ENCODE data around the gene ME2. TPM values are rescaled to one million over a fixed set of nuclear protein-coding genes. Genes with fewer than 3 reads are reported as not detected.
A peak's percentile ranks its signal among the peaks of the same experiment; 100 is the strongest.
"Not testable (repeated sequence)": the region's sequence is repeated elsewhere in the genome, so short reads cannot be mapped to it uniquely, and the experiment has no call there.

The ME2 gene
- total and polyA plus RNA-seq, 4 donors = 13.5 to 41.3 (median 35.2) TPM

DNA sequence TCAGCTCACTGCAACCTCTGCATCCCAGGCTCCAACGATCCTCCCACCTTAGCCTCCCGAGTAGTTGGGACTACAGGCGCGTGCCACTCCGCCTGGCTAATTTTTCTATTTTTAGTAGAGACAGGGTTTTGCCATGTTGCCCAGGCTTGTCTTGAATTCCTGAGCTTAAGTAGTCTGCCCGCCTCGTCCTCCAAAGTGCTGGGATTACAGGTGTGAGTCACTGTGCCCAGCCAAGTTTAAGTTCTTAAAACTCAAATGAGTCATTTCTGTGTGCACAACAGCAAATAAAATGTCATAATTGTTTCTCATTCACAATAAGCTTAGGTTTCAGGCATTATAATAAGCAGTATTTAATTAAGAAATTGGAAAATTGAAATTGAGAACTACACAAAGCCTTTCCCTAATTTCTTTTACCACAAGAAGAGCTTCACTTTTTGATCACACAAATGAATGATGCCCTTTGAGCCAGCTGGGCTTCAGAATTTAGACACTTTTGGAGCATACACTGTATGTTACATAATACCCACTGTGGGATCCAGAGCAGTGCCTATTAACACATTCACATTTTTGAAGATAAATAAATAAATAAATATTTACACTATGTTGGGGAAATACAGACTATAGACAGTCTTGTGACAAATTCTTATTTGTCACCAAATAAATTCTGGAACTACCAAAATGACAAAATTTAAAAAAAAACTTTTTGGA, 8.6 kb upstream of the ME2 start:
- ATAC-seq (ENCODE audit: low FRiP score) (no peak), DNase-seq (no peak)
- no peaks in the 10 kb centered on the region for H3K9me3 ChIP-seq (ENCODE audit: control insufficient read depth, low read length)
- H3K4me3 ChIP-seq (ENCODE audit: low read length in 2 of 2) = no peak overlapping the region
- no peaks in the 10 kb centered on the region for H3K4me1 ChIP-seq (ENCODE audit: control insufficient read depth in 1 of 2, insufficient read depth in 2 of 2, low read length in 2 of 2)
- H3K27me3 ChIP-seq (ENCODE audit: control insufficient read depth in 1 of 2, insufficient read depth in 2 of 2, low read length in 1 of 2) = no peaks in the 10 kb centered on the region
- 76 to 79% methylated on average over 7 of the region's 7 CpGs for WGBS, 2 donors
- intact Hi-C loops (cut with DNase I) = no loop called here
- no peak overlapping the region for H3K27ac ChIP-seq (ENCODE audit: low read depth in 1 of 2, low read length in 2 of 2)
- no peaks in the 10 kb centered on the region for H3K36me3 ChIP-seq (ENCODE audit: control insufficient read depth in 1 of 2, insufficient read depth in 2 of 2, low read length in 1 of 2)

- Histone ChIP-seq H3K36me3 (ENCODE audit: control insufficient read depth in 1 of 2, insufficient read depth in 2 of 2, low read length in 1 of 2) (no peaks in the 10 kb centered on the region), H3K27ac (ENCODE audit: low read depth in 1 of 2, low read length in 2 of 2) (no peak overlapping the region), H3K27me3 (ENCODE audit: control insufficient read depth in 1 of 2, insufficient read depth in 2 of 2, low read length in 1 of 2) (no peaks in the 10 kb centered on the region), H3K4me3 (ENCODE audit: low read length in 2 of 2) (no peak overlapping the region), H3K4me1 (ENCODE audit: control insufficient read depth in 1 of 2, insufficient read depth in 2 of 2, low read length in 2 of 2) (no peaks in the 10 kb centered on the region), H3K9me3 (ENCODE audit: control insufficient read depth, low read length) (no peaks in the 10 kb centered on the region)
- no peak for DNase-seq
- ATAC-seq (ENCODE audit: low FRiP score) = no peak
- intact Hi-C loops (cut with DNase I) = no loop called here
- WGBS, 2 donors = 70 to 72% methylated on average over 3 of the region's 3 CpGs
Measured at GRCh38 chr18:50871846-50872245, 7.1 kb upstream of the ME2 start.

- ATAC-seq (ENCODE audit: low FRiP score) (no peak), DNase-seq (no peak)
- H3K27ac ChIP-seq (ENCODE audit: low read depth in 1 of 2, low read length in 2 of 2) = no peak overlapping the region
- no peaks in the 10 kb centered on the region for H3K27me3 ChIP-seq (ENCODE audit: control insufficient read depth in 1 of 2, insufficient read depth in 2 of 2, low read length in 1 of 2)
- H3K4me3 ChIP-seq (ENCODE audit: low read length in 2 of 2) = no peak overlapping the region
- 81 to 85% methylated on average over 3 of the region's 3 CpGs for WGBS, 2 donors
- H3K4me1 ChIP-seq (ENCODE audit: control insufficient read depth in 1 of 2, insufficient read depth in 2 of 2, low read length in 2 of 2) = peaks cover 0 to 5% of the 10 kb centered on the region in 2 donors
- no peaks in the 10 kb centered on the region for H3K36me3 ChIP-seq (ENCODE audit: control insufficient read depth in 1 of 2, insufficient read depth in 2 of 2, low read length in 1 of 2)
- no peaks in the 10 kb centered on the region for H3K9me3 ChIP-seq (ENCODE audit: control insufficient read depth, low read length)
- intact Hi-C loops (cut with DNase I) = no loop called here
Measured at GRCh38 chr18:50875966-50876536, 2.9 kb upstream of the ME2 start.

- Histone ChIP-seq H3K4me3 (ENCODE audit: low read length in 2 of 2) (peak overlapping the region in 1 of 2 donors; percentile 87), H3K4me1 (ENCODE audit: control insufficient read depth in 1 of 2, insufficient read depth in 2 of 2, low read length in 2 of 2) (peaks cover 0 to 5% of the 10 kb centered on the region in 2 donors), H3K27ac (ENCODE audit: low read depth in 1 of 2, low read length in 2 of 2) (no peak overlapping the region), H3K36me3 (ENCODE audit: control insufficient read depth in 1 of 2, insufficient read depth in 2 of 2, low read length in 1 of 2) (no peaks in the 10 kb centered on the region), H3K27me3 (ENCODE audit: control insufficient read depth in 1 of 2, insufficient read depth in 2 of 2, low read length in 1 of 2) (no peaks in the 10 kb centered on the region), H3K9me3 (ENCODE audit: control insufficient read depth, low read length) (no peaks in the 10 kb centered on the region)
- DNase-seq = no peak
- no peak for ATAC-seq (ENCODE audit: low FRiP score)
- 83 to 88% methylated on average over 8 of the region's 8 CpGs for WGBS, 2 donors
- intact Hi-C loops (cut with DNase I) = loop anchor here in 1 of 2 donors (2.0 kb wide), 1 partner anchor 153 kb away; the partner anchor contains the start of gene SMAD4
Measured at GRCh38 chr18:50877545-50878265, 1.2 kb upstream of the ME2 start.

DNA sequence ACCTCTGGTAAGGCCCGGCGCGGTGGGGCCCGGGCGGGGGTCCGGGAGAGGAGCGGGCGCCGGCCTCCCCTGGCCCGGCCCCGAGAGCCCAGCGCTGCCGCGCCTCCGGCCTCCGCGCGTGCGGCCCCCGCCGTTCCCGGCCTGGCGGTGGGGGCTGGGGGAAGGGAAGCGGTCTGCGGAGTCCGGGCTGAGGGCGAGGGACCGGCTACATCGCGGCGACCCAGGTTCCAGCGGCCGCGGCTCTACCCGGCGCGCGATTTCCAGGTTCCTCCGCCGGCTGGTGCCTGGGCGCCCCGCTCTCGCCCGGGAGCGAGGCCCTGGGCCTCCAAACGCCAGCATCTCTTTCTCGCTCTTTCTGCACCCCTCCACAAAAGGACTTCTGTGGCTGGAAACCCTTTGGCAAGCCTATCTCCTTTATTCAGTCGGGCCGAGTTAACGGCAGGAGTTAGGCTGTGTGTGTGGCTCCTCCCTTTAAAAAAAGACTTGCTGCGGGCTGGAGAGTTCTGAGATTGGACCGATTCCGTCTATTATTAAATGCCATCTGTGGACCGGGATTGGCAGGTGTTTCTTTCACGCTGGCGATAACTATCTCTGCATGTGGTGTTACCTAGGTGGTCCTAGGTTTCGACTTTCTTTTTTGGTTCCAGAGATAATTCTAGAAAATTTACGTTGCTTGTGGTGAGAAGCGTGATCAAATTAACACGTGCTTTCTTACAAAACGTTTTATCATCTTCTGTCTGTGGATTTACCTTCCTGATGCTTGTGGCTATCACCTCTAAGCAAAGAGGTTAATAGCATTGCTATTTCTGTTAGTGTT, 592 bp downstream of the ME2 start:
- peak; percentile 67 for ATAC-seq (ENCODE audit: low FRiP score)
- Histone ChIP-seq H3K4me1 (ENCODE audit: control insufficient read depth in 1 of 2, insufficient read depth in 2 of 2, low read length in 2 of 2) (peaks cover 2 to 5% of the 10 kb centered on the region in 2 donors), H3K27me3 (ENCODE audit: control insufficient read depth in 1 of 2, insufficient read depth in 2 of 2, low read length in 1 of 2) (no peaks in the 10 kb centered on the region), H3K9me3 (ENCODE audit: control insufficient read depth, low read length) (no peaks in the 10 kb centered on the region), H3K4me3 (ENCODE audit: low read length in 2 of 2) (peak overlapping the region; percentile 86 to 88), H3K27ac (ENCODE audit: low read depth in 1 of 2, low read length in 2 of 2) (peak overlapping the region; percentile 31 to 64), H3K36me3 (ENCODE audit: control insufficient read depth in 1 of 2, insufficient read depth in 2 of 2, low read length in 1 of 2) (no peaks in the 10 kb centered on the region)
- peak in 1 of 2 donors; percentile 62 for DNase-seq
- intact Hi-C loops (cut with DNase I) = loop anchor here in 1 of 2 donors (1.0 to 2.0 kb wide), 2 partner anchors 89 to 151 kb away; partner anchors contain the start of genes ELAC1 and SMAD4
- WGBS, 2 donors = 0 to 1% methylated on average over 55 to 61 of the region's 61 CpGs

DNA sequence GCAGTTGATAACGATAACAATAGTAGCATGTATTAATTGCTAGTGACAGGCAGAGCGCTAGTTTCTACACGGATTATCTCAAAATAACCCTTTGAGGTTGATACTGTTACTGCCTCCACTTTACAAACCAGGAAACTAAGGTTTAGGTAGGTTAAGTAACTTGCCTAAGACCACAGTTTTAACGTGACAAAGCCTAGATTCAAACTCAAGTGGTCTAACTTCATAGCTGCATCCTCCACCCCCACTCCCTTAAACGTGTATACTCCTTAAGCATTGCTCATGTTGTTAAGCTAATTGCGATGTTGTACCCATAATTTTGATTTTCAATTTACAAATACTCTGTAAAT, 1.2 kb downstream of the ME2 start:
- Histone ChIP-seq H3K36me3 (ENCODE audit: control insufficient read depth in 1 of 2, insufficient read depth in 2 of 2, low read length in 1 of 2) (no peaks in the 10 kb centered on the region), H3K4me3 (ENCODE audit: low read length in 2 of 2) (peak overlapping the region; percentile 86 to 88), H3K9me3 (ENCODE audit: control insufficient read depth, low read length) (no peaks in the 10 kb centered on the region), H3K27me3 (ENCODE audit: control insufficient read depth in 1 of 2, insufficient read depth in 2 of 2, low read length in 1 of 2) (no peaks in the 10 kb centered on the region), H3K4me1 (ENCODE audit: control insufficient read depth in 1 of 2, insufficient read depth in 2 of 2, low read length in 2 of 2) (peaks cover 2 to 5% of the 10 kb centered on the region in 2 donors), H3K27ac (ENCODE audit: low read depth in 1 of 2, low read length in 2 of 2) (no peak overlapping the region)
- 27 to 31% methylated on average over 6 of the region's 6 CpGs for WGBS, 2 donors
- intact Hi-C loops (cut with DNase I) = loop anchor here in 1 of 2 donors (1.0 kb wide), 1 partner anchor 88 kb away; the partner anchor contains the start of gene ELAC1
- ATAC-seq (ENCODE audit: low FRiP score) (no peak), DNase-seq (no peak)

GRCh38 chr18:50880944-50881343, 2.0 kb downstream of the ME2 start:
- not testable (repeated sequence) for ATAC-seq (ENCODE audit: low FRiP score); H3K4me3 ChIP-seq (ENCODE audit: low read length in 2 of 2); H3K36me3 ChIP-seq (ENCODE audit: control insufficient read depth in 1 of 2, insufficient read depth in 2 of 2, low read length in 1 of 2); H3K9me3 ChIP-seq (ENCODE audit: control insufficient read depth, low read length); H3K27ac ChIP-seq (ENCODE audit: low read depth in 1 of 2, low read length in 2 of 2); H3K4me1 ChIP-seq (ENCODE audit: control insufficient read depth in 1 of 2, insufficient read depth in 2 of 2, low read length in 2 of 2); H3K27me3 ChIP-seq (ENCODE audit: control insufficient read depth in 1 of 2, insufficient read depth in 2 of 2, low read length in 1 of 2); DNase-seq
- 95 to 96% methylated on average over 9 of the region's 9 CpGs for WGBS, 2 donors
- intact Hi-C loops (cut with DNase I) = loop anchor here in 1 of 2 donors (1.0 kb wide), 1 partner anchor 87 kb away; the partner anchor contains the start of gene ELAC1

- intact Hi-C loops (cut with DNase I) = no loop called here
- no peak for ATAC-seq (ENCODE audit: low FRiP score)
Measured at GRCh38 chr18:50886929-50887328, 8.0 kb downstream of the ME2 start.

More at GRCh38 chr18:50886929-50887328, 8.0 kb downstream of the ME2 start:
- Histone ChIP-seq H3K27me3 (ENCODE audit: control insufficient read depth in 1 of 2, insufficient read depth in 2 of 2, low read length in 1 of 2) (no peaks in the 10 kb centered on the region), H3K27ac (ENCODE audit: low read depth in 1 of 2, low read length in 2 of 2) (no peak overlapping the region), H3K4me1 (ENCODE audit: control insufficient read depth in 1 of 2, insufficient read depth in 2 of 2, low read length in 2 of 2) (peaks cover 0 to 2% of the 10 kb centered on the region in 2 donors), H3K4me3 (ENCODE audit: low read length in 2 of 2) (no peak overlapping the region), H3K36me3 (ENCODE audit: control insufficient read depth in 1 of 2, insufficient read depth in 2 of 2, low read length in 1 of 2) (no peaks in the 10 kb centered on the region), H3K9me3 (ENCODE audit: control insufficient read depth, low read length) (no peaks in the 10 kb centered on the region)
- WGBS, 2 donors = 96 to 97% methylated on average over 7 of the region's 7 CpGs
- no peak for DNase-seq
